Adipocyte (in vitro differentiated cells): Measurements from ENCODE around the gene S100A9.
"Not testable (repeated sequence)": the region's sequence is repeated elsewhere in the genome, so short reads cannot be mapped to it uniquely, and the experiment has no call there.

ENCODE experiments used
- DNase-seq: peaks from one replicate; pipeline ENCODE4 v3.0.0-alpha.2; 2015; ENCODE audit warnings: low read depth
- H3K27me3 ChIP-seq: replicated peaks from 2 replicates; pipeline ENCODE4 v1.7.0; 2013; ENCODE audit warnings: mild to moderate bottlenecking, low read length, moderate library complexity; ENCODE audit not compliant: control insufficient read depth, insufficient read depth
- H3K36me3 ChIP-seq: 2 replicates; pipeline ENCODE4 v1.7.0; 2013; ENCODE audit warnings: low read length, mild to moderate bottlenecking, moderate library complexity; ENCODE audit not compliant: control insufficient read depth, insufficient read depth, severe bottlenecking
- H3K4me1 ChIP-seq: 2 replicates; pipeline ENCODE4 v1.7.0; 2013; ENCODE audit warnings: mild to moderate bottlenecking, low read length, moderate library complexity; ENCODE audit not compliant: control insufficient read depth, insufficient read depth
- H3K4me3 ChIP-seq: 2 replicates; pipeline ENCODE4 v1.7.0; 2013; ENCODE audit warnings: mild to moderate bottlenecking, low read length, moderate library complexity
- H3K9ac ChIP-seq: 2 replicates; pipeline ENCODE4 v1.7.0; 2013; ENCODE audit warnings: mild to moderate bottlenecking, low read length, moderate library complexity
- H3K9me3 ChIP-seq: 2 replicates; pipeline ENCODE4 v1.7.0; 2013; ENCODE audit warnings: mild to moderate bottlenecking, low read length, moderate library complexity; ENCODE audit not compliant: control insufficient read depth

The S100A9 gene

GRCh38 chr1:153345187-153346076 lies 12.2 kb upstream of the S100A9 start:
- H3K9me3 ChIP-seq = no peaks in the 10 kb centered on the region
- H3K27me3 ChIP-seq = peaks cover 80% of the 10 kb centered on the region
- no peak for DNase-seq
- no peaks in the 10 kb centered on the region for H3K36me3 ChIP-seq
- no peak overlapping the region for H3K9ac ChIP-seq
- H3K4me3 ChIP-seq = no peak overlapping the region
- no peaks in the 10 kb centered on the region for H3K4me1 ChIP-seq

- H3K9ac ChIP-seq = no peak overlapping the region
- no peaks in the 10 kb centered on the region for H3K36me3 ChIP-seq
- no peaks in the 10 kb centered on the region for H3K9me3 ChIP-seq
- no peaks in the 10 kb centered on the region for H3K4me1 ChIP-seq
- no peak for DNase-seq
- H3K4me3 ChIP-seq = no peak overlapping the region
- H3K27me3 ChIP-seq = peaks cover 83% of the 10 kb centered on the region
Observed at GRCh38 chr1:153346077-153346723, 11.5 kb upstream of the S100A9 start.

- peaks cover 77% of the 10 kb centered on the region for H3K27me3 ChIP-seq
- not testable (repeated sequence) for DNase-seq, H3K9ac ChIP-seq, H3K9me3 ChIP-seq, H3K4me1 ChIP-seq, H3K36me3 ChIP-seq, H3K4me3 ChIP-seq
Observed at GRCh38 chr1:153347049-153347448, 10.6 kb upstream of the S100A9 start.

GRCh38 chr1:153347856-153348255 lies 9.8 kb upstream of the S100A9 start:
- no peak for DNase-seq
- Histone ChIP-seq H3K9ac (no peak overlapping the region), H3K4me1 (no peaks in the 10 kb centered on the region), H3K27me3 (peaks cover 73% of the 10 kb centered on the region), H3K4me3 (no peak overlapping the region), H3K9me3 (no peaks in the 10 kb centered on the region), H3K36me3 (no peaks in the 10 kb centered on the region)

- H3K4me3 ChIP-seq = no peak within 1 kb of the TSS
- DNase-seq = no peak
- peaks cover 71% of the 10 kb centered on the region for H3K27me3 ChIP-seq
Observed at GRCh38 chr1:153348511-153349362, 8.9 kb upstream of the S100A9 start, which contains the start of gene PGLYRP4. Gene PGLYRP4 (minus strand): TSS chr1:153348841. CDS start chr1:153347932, 909 bp downstream.

GRCh38 chr1:153349363-153350320 lies 8.0 kb upstream of the S100A9 start:
- Histone ChIP-seq H3K4me3 (no peak overlapping the region), H3K27me3 (peaks cover 71% of the 10 kb centered on the region), H3K9me3 (no peaks in the 10 kb centered on the region), H3K36me3 (no peaks in the 10 kb centered on the region), H3K9ac (no peak overlapping the region), H3K4me1 (no peaks in the 10 kb centered on the region)
- no peak for DNase-seq

More at GRCh38 chr1:153348511-153349362, 8.9 kb upstream of the S100A9 start, which contains the start of gene PGLYRP4:
- no peak within 1 kb of the TSS for H3K9ac ChIP-seq
- no peaks in the 10 kb centered on the region for H3K4me1 ChIP-seq
- no peaks in the 10 kb centered on the region for H3K36me3 ChIP-seq
- H3K9me3 ChIP-seq = no peaks in the 10 kb centered on the region

- H3K4me1 ChIP-seq = no peaks in the 10 kb centered on the region
- no peak for DNase-seq
- H3K9me3 ChIP-seq = peaks cover under 1% of the 10 kb centered on the region
- no peak overlapping the region for H3K9ac ChIP-seq
- H3K36me3 ChIP-seq = no peaks in the 10 kb centered on the region
- H3K27me3 ChIP-seq = peaks cover 77% of the 10 kb centered on the region
- no peak overlapping the region for H3K4me3 ChIP-seq
Observed at GRCh38 chr1:153350321-153350957, 7.2 kb upstream of the S100A9 start.

GRCh38 chr1:153352523-153352922 lies 5.1 kb upstream of the S100A9 start:
- no peak overlapping the region for H3K4me3 ChIP-seq
- peaks cover 3% of the 10 kb centered on the region for H3K9me3 ChIP-seq
- DNase-seq = peak; percentile 88
- H3K4me1 ChIP-seq = no peaks in the 10 kb centered on the region
- H3K9ac ChIP-seq = no peak overlapping the region
- no peaks in the 10 kb centered on the region for H3K36me3 ChIP-seq
- peaks cover 75% of the 10 kb centered on the region for H3K27me3 ChIP-seq

GRCh38 chr1:153353226-153353947 lies 4.3 kb upstream of the S100A9 start:
- peaks cover 3% of the 10 kb centered on the region for H3K9me3 ChIP-seq
- peaks cover 71% of the 10 kb centered on the region for H3K27me3 ChIP-seq
- DNase-seq = no peak
- H3K9ac ChIP-seq = no peak overlapping the region
- H3K36me3 ChIP-seq = no peaks in the 10 kb centered on the region
- H3K4me3 ChIP-seq = no peak overlapping the region
- no peaks in the 10 kb centered on the region for H3K4me1 ChIP-seq
